Panc1 (cell line): ENCODE results near the gene PRPF18. TPM values are rescaled to one million over a fixed set of nuclear protein-coding genes. Genes with fewer than 3 reads are reported as not detected.

Source experiments
- ATAC-seq: fragments of 200-7000 bp; cut with Tn5 transposase; 2 replicates; pipeline ENCODE4 v1.9.1; 2020; ENCODE audit warnings: mild to moderate bottlenecking, moderate library complexity
- BruUV-seq: library from RNA; stranded (reverse); fragments of 400-500 nt; replicated peaks from 2 replicates; lab custom pipeline; 2021; lab: Mats Ljungman, UMichigan
- CTCF ChIA-PET: fragments of 300-600 bp; sonication (Branson Sonifier 250); formaldehyde crosslinking; loops from one replicate; lab custom pipeline; 2022; ENCODE audit warnings: antibody characterized with exemption; lab: Charles Lee
- POLR2A ChIA-PET: fragments of 300-600 bp; sonication (Branson Sonifier 250); formaldehyde crosslinking; loops from one replicate; lab custom pipeline; 2022; ENCODE audit warnings: antibody characterized with exemption; lab: Charles Lee
- DNase-seq: peaks from one replicate; pipeline ENCODE4 v3.0.0-alpha.2; 2010; ENCODE audit warnings: low read depth, low spot score
- H3K27ac ChIP-seq: 2 replicates; pipeline ENCODE4 v1.5.1; 2011; ENCODE audit warnings: mild to moderate bottlenecking, low read length, inconsistent platforms
- H3K27me3 ChIP-seq: fragments of 200-500 bp; sonication (Bioruptor generic); 2 replicates; pipeline ENCODE4 v1.6.0; 2014; ENCODE audit warnings: low read length, inconsistent platforms; ENCODE audit not compliant: control insufficient read depth, insufficient read depth
- H3K36me3 ChIP-seq: fragments of 200-500 bp; sonication (Bioruptor generic); 2 replicates; pipeline ENCODE4 v1.5.1; 2014; ENCODE audit warnings: inconsistent platforms, mild to moderate bottlenecking, low read length, moderate library complexity; ENCODE audit not compliant: control insufficient read depth, insufficient read depth
- H3K4me1 ChIP-seq: 2 replicates; pipeline ENCODE4 v1.5.1; 2011; ENCODE audit warnings: inconsistent platforms, mild to moderate bottlenecking, low read length, moderate library complexity; ENCODE audit not compliant: control insufficient read depth, insufficient read depth
- H3K4me3 ChIP-seq, 2 experiments: 2 replicates each; pipeline ENCODE4 v1.5.1; 2011 to 2012; ENCODE audit warnings: low read depth in 2 of 2, low read length in 2 of 2, mild to moderate bottlenecking in 2 of 2, inconsistent platforms in 1 of 2, moderate library complexity in 1 of 2
- H3K9me3 ChIP-seq: fragments of 200-500 bp; sonication (Bioruptor generic); 2 replicates; pipeline ENCODE4 v1.5.1; 2014; ENCODE audit warnings: low read depth, mild to moderate bottlenecking, inconsistent platforms, low read length, moderate library complexity; ENCODE audit not compliant: control insufficient read depth, insufficient read depth
- CTCF ChIP-seq: fragments of 450-650 bp; IDR thresholded peaks from 2 replicates; pipeline ENCODE4 v1.5.1; 2017; ENCODE audit warnings: mild to moderate bottlenecking
- POLR2AphosphoS5 ChIP-seq: IDR thresholded peaks from 2 replicates; pipeline ENCODE4 v1.6.1; 2012; ENCODE audit warnings: mild to moderate bottlenecking, low read depth, low read length, moderate library complexity
- REST ChIP-seq, 2 experiments: IDR thresholded peaks; 2 replicates each; pipeline ENCODE4 v1.6.1; 2011 to 2012; ENCODE audit warnings: low read depth in 2 of 2, control low read depth in 1 of 2, low read length in 1 of 2, mild to moderate bottlenecking in 1 of 2, moderate library complexity in 1 of 2; ENCODE audit not compliant: insufficient read depth in 1 of 2
- SIN3A ChIP-seq: IDR thresholded peaks from 2 replicates; pipeline ENCODE4 v1.6.1; 2012; ENCODE audit warnings: low read depth, mild to moderate bottlenecking, low read length, moderate library complexity, borderline replicate concordance; ENCODE audit not compliant: insufficient read depth
- TCF7L2 ChIP-seq: IDR thresholded peaks from 2 replicates; pipeline ENCODE4 v1.6.1; 2011; ENCODE audit warnings: mild to moderate bottlenecking, low read depth, low read length, inconsistent platforms
- in situ Hi-C: cut with HindIII; loops from 2 replicates; pipeline ENCODE4 v1.10.0; 2016; ENCODE audit warnings: low sequenced_read_pairs, low pct_unique_long_range_greater_than_20kb
- intact Hi-C: fragments of 100-400 bp; cut with micrococcal nuclease; formaldehyde crosslinking; loops from one replicate; pipeline ENCODE4 v1.10.0; 2022; ENCODE audit not compliant: unreplicated experiment
- total RNA-seq: library from RNA; stranded (reverse); gene quantifications from one replicate; pipeline ENCODE4 v1.2.1, GENCODE V29; 2021; ENCODE audit not compliant: unreplicated experiment

Gene PRPF18
- total RNA-seq, 1 experiment from 2014 or later: 12.0 TPM

- Histone ChIP-seq H3K27ac (no peak overlapping the region), H3K9me3 (no peaks in the 10 kb centered on the region), H3K36me3 (no peaks in the 10 kb centered on the region), H3K4me3 (no peak overlapping the region), H3K4me1 (no peaks in the 10 kb centered on the region), H3K27me3 (no peaks in the 10 kb centered on the region)
- in situ Hi-C loops: no loop called here
- BruUV-seq: no TSS peak
- CTCF ChIA-PET: no interaction called here
- ATAC-seq (no peak), DNase-seq (no peak)
- TF ChIP-seq POLR2AphosphoS5: no peak
- TF ChIP-seq CTCF: no peak
- POLR2A ChIA-PET: no interaction called here
- intact Hi-C loops: no loop called here
Observed at GRCh38 chr10:13665516-13666262, 78.9 kb downstream of the PRPF18 start.

- no TSS peak for BruUV-seq
- POLR2A ChIA-PET: no interaction called here
- Histone ChIP-seq H3K36me3 (no peaks in the 10 kb centered on the region), H3K4me3 (no peak overlapping the region), H3K4me1 (no peaks in the 10 kb centered on the region), H3K27me3 (no peaks in the 10 kb centered on the region), H3K27ac (no peak overlapping the region), H3K9me3 (no peaks in the 10 kb centered on the region)
- no peak for TF ChIP-seq SIN3A
- TF ChIP-seq POLR2AphosphoS5: no peak
- no peak for TF ChIP-seq TCF7L2
- no peak for TF ChIP-seq REST (IDR thresholded peaks at IDR 0.05; ENCODE audit: insufficient read depth in 1 of 2, low read depth in 2 of 2, low read length in 1 of 2)
- TF ChIP-seq CTCF: no peak
- in situ Hi-C loops: no loop called here
- no peak for ATAC-seq
- no peak for DNase-seq
- CTCF ChIA-PET: no interaction called here
- intact Hi-C loops: no loop called here
Observed at GRCh38 chr10:13668126-13668525, 81.4 kb downstream of the PRPF18 start.
